K562 (cell line): ENCODE measurements around the gene C6orf47. TPM values are rescaled to one million over a fixed set of nuclear protein-coding genes. Genes with fewer than 3 reads are reported as not detected.
A peak's percentile ranks its signal among the peaks of the same experiment; 100 is the strongest.

Experiments
- ELK1 ChIP-seq: sonication (generic); formaldehyde crosslinking; IDR thresholded peaks from 2 replicates; pipeline ENCODE4 v1.8.1; 2022; ENCODE audit warnings: missing genetic modification reagents
- ELK3 ChIP-seq: fragments of 450-650 bp; formaldehyde crosslinking; IDR thresholded peaks from 2 replicates; pipeline ENCODE4 v1.4.0; 2020; ENCODE audit warnings: mild to moderate bottlenecking
- FOXA3 ChIP-seq, 2 experiments: fragments of 450-650 bp in 1 of 2; sonication (generic) in 1 of 2; formaldehyde crosslinking; IDR thresholded peaks in 1 of 2; conservative IDR thresholded peaks in 1 of 2; 2 replicates each; pipeline versions ENCODE4 v1.4.0 to v1.8.0; 2020 to 2022; ENCODE audit warnings: mild to moderate bottlenecking in 2 of 2, missing genetic modification reagents in 1 of 2
- FOXK1 ChIP-seq: sonication (generic); formaldehyde crosslinking; IDR thresholded peaks from 2 replicates; pipeline ENCODE4 v1.8.0; 2022; ENCODE audit warnings: missing genetic modification reagents, mild to moderate bottlenecking, borderline replicate concordance
- HOXB6 ChIP-seq: fragments of 250-450 bp; sonication (Bioruptor Pico); IDR thresholded peaks from 2 replicates; pipeline ENCODE4 v1.5.1; 2022; ENCODE audit warnings: mild to moderate bottlenecking, borderline replicate concordance
- MECOM ChIP-seq: fragments of 250-450 bp; sonication (Bioruptor Pico); IDR thresholded peaks from 2 replicates; pipeline ENCODE4 v1.8.0; 2022; ENCODE audit warnings: inconsistent platforms
- RNF2 ChIP-seq: sonication (generic); IDR thresholded peaks from 2 replicates; pipeline ENCODE4 v1.6.1; 2016
- SIN3A ChIP-seq, 2 experiments: fragments of 150-350 bp in 1 of 2; IDR thresholded peaks; 2 replicates each; pipeline ENCODE4 v1.6.1; 2011 to 2016; ENCODE audit warnings: borderline replicate concordance in 2 of 2, low read depth in 2 of 2, low read length in 2 of 2, mild to moderate bottlenecking in 2 of 2, moderate library complexity in 2 of 2; ENCODE audit not compliant: control insufficient read depth in 1 of 2
- TCF15 ChIP-seq: fragments of 250-450 bp; sonication (Bioruptor Pico); IDR thresholded peaks from 2 replicates; pipeline ENCODE4 v1.8.0; 2022; ENCODE audit warnings: moderate library complexity, mild to moderate bottlenecking, inconsistent platforms
- UBTF ChIP-seq, 2 experiments: IDR thresholded peaks; 2 replicates each; pipeline ENCODE4 v1.6.1; 2012; ENCODE audit warnings: improper control_type of control experiment in 2 of 2, low read depth in 2 of 2, low read length in 2 of 2, borderline replicate concordance in 1 of 2
- ZC3H8 ChIP-seq: fragments of 450-650 bp; IDR thresholded peaks from 2 replicates; pipeline ENCODE4 v1.6.1; 2017
- ZFP91 ChIP-seq: sonication (generic); formaldehyde crosslinking; IDR thresholded peaks from 2 replicates; pipeline ENCODE4 v1.8.0; 2022; ENCODE audit warnings: mild to moderate bottlenecking, missing genetic modification reagents
- ZNF175 ChIP-seq: fragments of 200-800 bp; sonication (Bioruptor generic); IDR thresholded peaks from 2 replicates; pipeline ENCODE4 v1.6.1; 2016; ENCODE audit warnings: low read depth, mild to moderate bottlenecking, missing genetic modification characterization, missing compliant biosample characterization
- ZNF408 ChIP-seq: fragments of 250-450 bp; sonication (Bioruptor Pico); IDR thresholded peaks from 2 replicates; pipeline ENCODE4 v1.4.0; 2020; ENCODE audit warnings: low read depth, mild to moderate bottlenecking, moderate library complexity
- ZNF57 ChIP-seq: fragments of 450-650 bp; formaldehyde crosslinking; IDR thresholded peaks from 2 replicates; pipeline ENCODE4 v1.4.0; 2020; ENCODE audit warnings: mild to moderate bottlenecking, moderate library complexity
- polyA plus RNA-seq, 8 experiments: library from polyadenylated mRNA; depleted of rRNA in 4 of 8; stranded (reverse) in 5 of 8; unstranded in 3 of 8; fragments of >200 nt; fragmentation: Nextera tagmentation in 2 of 8; fragmentation: Illumina TruSeq in 1 of 8; extraction: Ambion mirVana in 2 of 8; extraction: Trizol in 1 of 8; gene quantifications; 2 replicates each; pipeline versions ENCODE4 v1.2.1 to v1.2.3, GENCODE V29; 2011 to 2014; ENCODE audit warnings: inconsistent platforms in 1 of 8, missing spikeins in 1 of 8
- total RNA-seq, 7 experiments: library from RNA; depleted of rRNA in 6 of 7; stranded (reverse); fragments of >200 nt in 6 of 7; fragmentation: Illumina TruSeq in 2 of 7; extraction: Trizol in 2 of 7; gene quantifications; 2 replicates each; pipeline versions ENCODE4 v1.2.1 to v1.2.3, GENCODE V29; 2011 to 2021; ENCODE audit warnings: low replicate concordance in 1 of 7

The C6orf47 gene
- total and polyA plus RNA-seq, 9 of the 15 experiments (the other 6 are each of a cell fraction or from before 2014, with no cell fraction given) = 0.14 to 43.8 (median 27.0) TPM

- TF ChIP-seq ZFP91 (CRISPR knock-in tag) = peak; percentile 59; the same call in 1 of the 2 replicates
- 0 out of 2 replicates have a peak, but pooled peaks have one; percentile 64 for TF ChIP-seq ZC3H8
- peak; percentile 69 for TF ChIP-seq ZNF57 (CRISPR knock-in tag)
- TF ChIP-seq RNF2 = no peak
- TF ChIP-seq FOXA3 (CRISPR knock-in tag; conservative IDR thresholded peaks at IDR 0.05 in 1 of 2, IDR thresholded peaks at IDR 0.05 in 1 of 2) = peak in 1 of 2 experiments; percentile 36; a peak in 1 of 4 replicates
- TF ChIP-seq ZNF175 (CRISPR knock-in tag) = peak; percentile 43; the same call in 1 of the 2 replicates
- TF ChIP-seq TCF15 (CRISPR knock-in tag) = peak; percentile 84
- no peak; the same call in 1 of the 2 replicates for TF ChIP-seq HOXB6 (CRISPR knock-in tag)
- peak; percentile 40 to 98; a peak in 3 of 4 replicates for TF ChIP-seq SIN3A (IDR thresholded peaks at IDR 0.05; ENCODE audit: borderline replicate concordance in 2 of 2, control insufficient read depth in 1 of 2, low read depth in 2 of 2, low read length in 2 of 2)
- peak; percentile 3; the same call in 1 of the 2 replicates for TF ChIP-seq MECOM (CRISPR knock-in tag)
- no peak for TF ChIP-seq FOXK1 (CRISPR knock-in tag)
- no peak for TF ChIP-seq ELK3 (CRISPR knock-in tag)
- TF ChIP-seq ELK1 (CRISPR knock-in tag) = no peak
- TF ChIP-seq UBTF (IDR thresholded peaks at IDR 0.05; ENCODE audit: borderline replicate concordance in 1 of 2, low read depth in 2 of 2, low read length in 2 of 2) = peak; percentile 33 to 72; a peak in 1 of 4 replicates
- TF ChIP-seq ZNF408 = 0 out of 2 replicates have a peak, but pooled peaks have one; percentile 49
Observed at GRCh38 chr6:31659649-31660380, 763 bp downstream of the C6orf47 start (continued).
